Heart left ventricle (tissue), 16 donors: ENCODE measurements around the gene NME5. TPM values are rescaled to one million over a fixed set of nuclear protein-coding genes. Genes with fewer than 3 reads are reported as not detected.

ENCODE experiments used
- ATAC-seq, 4 donors: fragments of 200-7000 bp; cut with Tn5 transposase; one replicate each; pipeline ENCODE4 v1.9.1; 2020 to 2022; ENCODE audit warnings: moderate library complexity in 4 of 4, mild to moderate bottlenecking in 3 of 4, moderate number of reproducible peaks in 1 of 4
- DNase-seq, 5 donors: peaks; one replicate each; pipeline ENCODE4 v3.0.0-alpha.2; 2020
- H3K27ac ChIP-seq, 12 donors: fragments of 200-600 bp; sonication (generic) in 4 of 12; one replicate each; pipeline versions ENCODE4 v1.5.0 to v1.8.0; 2016 to 2022; ENCODE audit warnings: mild to moderate bottlenecking in 2 of 12
- H3K27me3 ChIP-seq, 9 donors: fragments of 200-600 bp; sonication (generic) in 2 of 9; one replicate each; pipeline versions ENCODE4 v1.5.1 to v1.8.0; 2016 to 2022; ENCODE audit warnings: mild to moderate bottlenecking in 3 of 9
- H3K36me3 ChIP-seq, 9 donors: fragments of 200-600 bp; sonication (generic) in 2 of 9; one replicate each; pipeline versions ENCODE4 v1.5.0 to v1.8.0; 2018 to 2022; ENCODE audit warnings: mild to moderate bottlenecking in 2 of 9
- H3K4me1 ChIP-seq, 12 donors: fragments of 200-600 bp; sonication (generic) in 4 of 12; one replicate each; pipeline versions ENCODE4 v1.5.0 to v1.8.0; 2016 to 2022; ENCODE audit warnings: mild to moderate bottlenecking in 3 of 12
- H3K4me3 ChIP-seq, 12 donors: fragments of 200-600 bp; sonication (generic) in 4 of 12; one replicate each; pipeline versions ENCODE4 v1.5.0 to v1.8.0; 2017 to 2022; ENCODE audit warnings: mild to moderate bottlenecking in 9 of 12, moderate library complexity in 4 of 12
- H3K9me3 ChIP-seq, 12 donors: fragments of 200-600 bp; sonication (generic) in 4 of 12; one replicate each; pipeline versions ENCODE4 v1.5.0 to v1.8.0; 2016 to 2022; ENCODE audit warnings: mild to moderate bottlenecking in 1 of 12
- CTCF ChIP-seq, 12 donors: fragments of 200-600 bp; sonication (generic) in 4 of 12; IDR thresholded peaks; one replicate each; pipeline versions ENCODE4 v1.5.0 to v1.8.0; 2018 to 2022; ENCODE audit warnings: antibody characterized with exemption in 12 of 12, mild to moderate bottlenecking in 5 of 12
- POLR2A ChIP-seq, 2 donors: fragments of 450-650 bp; IDR thresholded peaks; one replicate each; pipeline ENCODE4 v1.6.1; 2017; ENCODE audit warnings: antibody characterized with exemption in 2 of 2, mild to moderate bottlenecking in 2 of 2, moderate library complexity in 2 of 2
- WGBS, 4 donors: extraction: QIAGEN DNeasy Blood & Tissue Kit in 2 of 4; methylation state at CpG; one replicate each; pipeline versions ENCODE4 v1.1.5 to v1.1.7; 2013 to 2018; 5-methylcytosine and 5-hydroxymethylcytosine counted together
- intact Hi-C, 10 donors: fragments of 100-400 bp; cut with DNase I; formaldehyde crosslinking; loops; one replicate each; pipeline versions ENCODE4 v1.11.1 to v1.14.2; 2022
- polyA plus RNA-seq, 2 donors: library from polyadenylated mRNA; stranded (reverse); fragments of 200-250 nt; gene quantifications; one replicate each; pipeline ENCODE4 v1.2.3, GENCODE V29; 2013
- total RNA-seq, 9 donors: library from RNA; depleted of rRNA in 2 of 9; stranded (reverse); fragments of >200 nt in 2 of 9; fragmentation: NEBNext Ultra II Directional in 3 of 9; extraction: Animal tissue kit (Norgen Biotek cat#: 25700) in 3 of 9; gene quantifications; one replicate each; pipeline versions ENCODE4 v1.1.0 to v1.2.4, GENCODE V29; 2016 to 2023
- donor health status: ischemic (EF 13 %, LVEDD 7.1; RV severe dilation, severe dysfunction).
- donor health status: healthy with polysubstance abuse.
- donor health status: DM: no; HTN: yes; CAD: no.
- donor health status: DM: no; HTN: no; CAD: no.
- donor health status: ischemic (EF 25% LVEDD 6.9; RV normal size, moderate dysfunction).
- donor health status: ischemic (EF 25% LVEDD 5.7; RV mildly dilated, moderate dysfunction).
- donor health status: healthy.
- donor health status: DM: yes; HTN: yes; CAD: no.
- donor health status: ischemic (EF 35%, LVEDD 5.7; RV mildly dilated, moderate dysfunction).
- donor health status: nonischemic (EF 11% LVEDD 7.7; RV severe dilation, severe dysfunction).
- donor health status: DM: yes; HTN: yes; CAD: no.
- donor health status: PGD.
- donor health status: ischemic (EF 29% LVEDD 5.4; RV normal size, mild dysfunction).
- donor health status: nonischemic (EF 23%, LVEDD 6.1; RV moderate dilation, normal function).

Gene NME5
- total and polyA plus RNA-seq, 11 donors, result 0.50 to 5.1 (median 3.4) TPM

- no peak for DNase-seq
- no peaks in the 10 kb centered on the region for H3K9me3 ChIP-seq
- peaks cover 0 to 22% (median 0%) of the 10 kb centered on the region in 9 donors for H3K27me3 ChIP-seq
- ATAC-seq, result no peak
- H3K4me1 ChIP-seq, result peaks cover 0 to 7% (median 0%) of the 10 kb centered on the region in 12 donors
- no peaks in the 10 kb centered on the region for H3K36me3 ChIP-seq
- intact Hi-C loops, result loop anchor here in 8 of 10 donors (5.0 to 10.0 kb wide), 5 partner anchors 102 to 515 kb away; partner anchors contain the start of gene FAM13B (in 1 of the 8)
- no peak overlapping the region for H3K27ac ChIP-seq
- 59 to 72% (median 65%) methylated on average over 3 of the region's 3 CpGs for WGBS, 4 donors
- no peak for TF ChIP-seq POLR2A (IDR thresholded peaks at IDR 0.05)
- no peak for TF ChIP-seq CTCF (IDR thresholded peaks at IDR 0.05)
- H3K4me3 ChIP-seq, result peak overlapping the region in 10 of 12 donors; percentile 24 to 83 (median 66)
Measured at GRCh38 chr5:138139781-138140090, 508 bp upstream of the NME5 start.

GRCh38 chr5:138132543-138132942, 6.7 kb downstream of the NME5 start:
- Histone ChIP-seq H3K9me3 (no peaks in the 10 kb centered on the region), H3K4me3 (peak overlapping the region in 2 of 12 donors; percentile 27 to 48), H3K4me1 (no peaks in the 10 kb centered on the region), H3K36me3 (no peaks in the 10 kb centered on the region), H3K27ac (no peak overlapping the region), H3K27me3 (no peaks in the 10 kb centered on the region)
- WGBS, 4 donors, result 89 to 91% (median 90%) methylated on average over 7 of the region's 7 CpGs
- no peak for TF ChIP-seq POLR2A (IDR thresholded peaks at IDR 0.05)
- TF ChIP-seq CTCF (IDR thresholded peaks at IDR 0.05), result no peak
- no peak for ATAC-seq
- no peak for DNase-seq
- intact Hi-C loops, result loop anchor here (2.0 to 10.0 kb wide), 12 partner anchors 55 to 508 kb away; partner anchors contain the start of gene FAM13B (in 1 of the 10)

GRCh38 chr5:138129347-138129746, 9.9 kb downstream of the NME5 start:
- WGBS, 4 donors, result 89 to 96% (median 92%) methylated on average over 6 of the region's 6 CpGs
- no peak overlapping the region for H3K4me3 ChIP-seq
- H3K9me3 ChIP-seq, result no peaks in the 10 kb centered on the region
- no peak overlapping the region for H3K27ac ChIP-seq
- DNase-seq (no peak), ATAC-seq (no peak)
- TF ChIP-seq POLR2A (IDR thresholded peaks at IDR 0.05), result no peak
- TF ChIP-seq CTCF (IDR thresholded peaks at IDR 0.05), result no peak
- no peaks in the 10 kb centered on the region for H3K27me3 ChIP-seq
- H3K36me3 ChIP-seq, result no peaks in the 10 kb centered on the region
- intact Hi-C loops, result no loop called here
- H3K4me1 ChIP-seq, result no peaks in the 10 kb centered on the region

- ATAC-seq (no peak), DNase-seq (no peak)
- TF ChIP-seq POLR2A (IDR thresholded peaks at IDR 0.05) (no peak), CTCF (IDR thresholded peaks at IDR 0.05) (no peak)
- WGBS, 4 donors, result 58 to 67% (median 65%) methylated on average over 5 of the region's 5 CpGs
- no peak overlapping the region for H3K27ac ChIP-seq
- H3K36me3 ChIP-seq, result no peaks in the 10 kb centered on the region
- no peaks in the 10 kb centered on the region for H3K27me3 ChIP-seq
- no peaks in the 10 kb centered on the region for H3K9me3 ChIP-seq
- intact Hi-C loops, result no loop called here
- H3K4me3 ChIP-seq, result no peak overlapping the region
- no peaks in the 10 kb centered on the region for H3K4me1 ChIP-seq
Measured at GRCh38 chr5:138128334-138128733, 10.9 kb downstream of the NME5 start.
